K562 (cell line): Measurements from ENCODE around the gene POU2F3. TPM values are rescaled to one million over a fixed set of nuclear protein-coding genes. Genes with fewer than 3 reads are reported as not detected.

ENCODE experiments used
- CHD4 ChIP-seq: fragments of 200-600 bp; sonication (generic); IDR thresholded peaks from 3 replicates; pipeline ENCODE4 v1.6.1; 2012; ENCODE audit warnings: low read depth, mild to moderate bottlenecking, mixed read lengths, low read length, inconsistent platforms; ENCODE audit not compliant: insufficient read depth, insufficient replicate concordance, poor library complexity, severe bottlenecking
- CREBBP ChIP-seq: IDR thresholded peaks from one replicate; pipeline ENCODE4 v1.6.1; 2012; ENCODE audit warnings: low read depth, mild to moderate bottlenecking, control low read depth, inconsistent platforms, low read length
- CTBP1 ChIP-seq: fragments of 450-650 bp; IDR thresholded peaks from 2 replicates; pipeline ENCODE4 v1.6.1; 2016; ENCODE audit warnings: borderline replicate concordance
- ETS2 ChIP-seq: IDR thresholded peaks from 2 replicates; pipeline ENCODE4 v1.6.1; 2016; ENCODE audit warnings: borderline replicate concordance, missing genetic modification characterization, mild to moderate bottlenecking, moderate library complexity, missing compliant biosample characterization; ENCODE audit not compliant: poor library complexity, severe bottlenecking
- MAFK ChIP-seq: IDR thresholded peaks from 2 replicates; pipeline ENCODE4 v1.6.1; 2011; ENCODE audit warnings: low read length, improper control_type of control experiment
- NFATC3 ChIP-seq: fragments of 450-650 bp; IDR thresholded peaks from 2 replicates; pipeline ENCODE4 v1.6.1; 2017; ENCODE audit warnings: mild to moderate bottlenecking
- PCBP1 ChIP-seq: fragments of 200-400 bp; formaldehyde crosslinking; IDR thresholded peaks from 2 replicates; pipeline ENCODE4 v1.6.1; 2018; ENCODE audit warnings: mild to moderate bottlenecking, low read depth, low read length; ENCODE audit not compliant: poor library complexity, severe bottlenecking
- PTRF ChIP-seq: fragments of 450-650 bp; IDR thresholded peaks from 2 replicates; pipeline ENCODE4 v1.6.1; 2016; ENCODE audit warnings: mild to moderate bottlenecking, missing genetic modification characterization, missing compliant biosample characterization
- RFX5 ChIP-seq: IDR thresholded peaks from 2 replicates; pipeline ENCODE4 v1.6.1; 2011; ENCODE audit warnings: low read depth, mild to moderate bottlenecking, improper control_type of control experiment, low read length
- RHOXF2B ChIP-seq: fragments of 250-450 bp; sonication (Bioruptor Pico); conservative IDR thresholded peaks from 2 replicates; pipeline ENCODE4 v1.5.1; 2021
- SNIP1 ChIP-seq: fragments of 450-650 bp; IDR thresholded peaks from 2 replicates; pipeline ENCODE4 v1.7.1; 2017; ENCODE audit warnings: low read depth, mild to moderate bottlenecking
- TSC22D4 ChIP-seq: fragments of 450-650 bp; IDR thresholded peaks from 2 replicates; pipeline ENCODE4 v1.6.1; 2016; ENCODE audit warnings: missing genetic modification characterization, missing biosample characterization, control low read depth
- ZNF12 ChIP-seq: sonication (generic); formaldehyde crosslinking; IDR thresholded peaks from 2 replicates; pipeline ENCODE4 v1.4.0; 2020; ENCODE audit warnings: mild to moderate bottlenecking, missing genetic modification reagents
- ZNF76 ChIP-seq: fragments of 250-450 bp; sonication (Bioruptor Pico); IDR thresholded peaks from 2 replicates; pipeline ENCODE4 v1.4.0; 2020; ENCODE audit warnings: mild to moderate bottlenecking, moderate library complexity, borderline replicate concordance
- ZNF766 ChIP-seq: fragments of 200-800 bp; sonication (Bioruptor generic); conservative IDR thresholded peaks from 2 replicates; pipeline ENCODE4 v1.6.1; 2016; ENCODE audit warnings: missing genetic modification characterization, missing compliant biosample characterization
- ZNF778 ChIP-seq: fragments of 450-650 bp; formaldehyde crosslinking; IDR thresholded peaks from 2 replicates; pipeline ENCODE4 v1.4.0; 2020; ENCODE audit warnings: mild to moderate bottlenecking, moderate library complexity
- ZSCAN29 ChIP-seq: fragments of 450-650 bp; IDR thresholded peaks from 2 replicates; pipeline ENCODE4 v1.6.1; 2017
- polyA plus RNA-seq, 8 experiments: library from polyadenylated mRNA; depleted of rRNA in 4 of 8; stranded (reverse) in 5 of 8; unstranded in 3 of 8; fragments of >200 nt; fragmentation: Nextera tagmentation in 2 of 8; fragmentation: Illumina TruSeq in 1 of 8; extraction: Ambion mirVana in 2 of 8; extraction: Trizol in 1 of 8; gene quantifications; 2 replicates each; pipeline versions ENCODE4 v1.2.1 to v1.2.3, GENCODE V29; 2011 to 2014; ENCODE audit warnings: inconsistent platforms in 1 of 8, missing spikeins in 1 of 8
- total RNA-seq, 7 experiments: library from RNA; depleted of rRNA in 6 of 7; stranded (reverse); fragments of >200 nt in 6 of 7; fragmentation: Illumina TruSeq in 2 of 7; extraction: Trizol in 2 of 7; gene quantifications; 2 replicates each; pipeline versions ENCODE4 v1.2.1 to v1.2.3, GENCODE V29; 2011 to 2021; ENCODE audit warnings: low replicate concordance in 1 of 7
- TF ChIP-seq, protein P1 (sequence below): sonication (generic); formaldehyde crosslinking; IDR thresholded peaks from 2 replicates; pipeline ENCODE4 v1.8.0; 2022; ENCODE audit warnings: mild to moderate bottlenecking, missing genetic modification reagents
- TF ChIP-seq, protein P2 (sequence below): fragments of 450-650 bp; IDR thresholded peaks from 2 replicates; pipeline ENCODE4 v1.6.1; 2014; ENCODE audit warnings: low read depth, mild to moderate bottlenecking, moderate library complexity, borderline replicate concordance
- TF ChIP-seq, protein P3 (sequence below): fragments of 250-450 bp; sonication (Bioruptor Pico); IDR thresholded peaks from 2 replicates; pipeline ENCODE4 v1.6.1; 2021; ENCODE audit warnings: mild to moderate bottlenecking
- TF ChIP-seq, protein P4 (sequence below): fragments of 250-450 bp; sonication (Bioruptor Pico); IDR thresholded peaks from 2 replicates; pipeline ENCODE4 v1.5.0; 2021
- TF ChIP-seq, protein P5 (sequence below): fragments of 450-650 bp; IDR thresholded peaks from one replicate; pipeline ENCODE4 v1.6.1; 2018; ENCODE audit warnings: mild to moderate bottlenecking, moderate library complexity; ENCODE audit not compliant: partially characterized antibody

Gene POU2F3
- total and polyA plus RNA-seq, 9 of the 15 experiments (the other 6 are each of a cell fraction or from before 2014, with no cell fraction given) = not detected

DNA sequence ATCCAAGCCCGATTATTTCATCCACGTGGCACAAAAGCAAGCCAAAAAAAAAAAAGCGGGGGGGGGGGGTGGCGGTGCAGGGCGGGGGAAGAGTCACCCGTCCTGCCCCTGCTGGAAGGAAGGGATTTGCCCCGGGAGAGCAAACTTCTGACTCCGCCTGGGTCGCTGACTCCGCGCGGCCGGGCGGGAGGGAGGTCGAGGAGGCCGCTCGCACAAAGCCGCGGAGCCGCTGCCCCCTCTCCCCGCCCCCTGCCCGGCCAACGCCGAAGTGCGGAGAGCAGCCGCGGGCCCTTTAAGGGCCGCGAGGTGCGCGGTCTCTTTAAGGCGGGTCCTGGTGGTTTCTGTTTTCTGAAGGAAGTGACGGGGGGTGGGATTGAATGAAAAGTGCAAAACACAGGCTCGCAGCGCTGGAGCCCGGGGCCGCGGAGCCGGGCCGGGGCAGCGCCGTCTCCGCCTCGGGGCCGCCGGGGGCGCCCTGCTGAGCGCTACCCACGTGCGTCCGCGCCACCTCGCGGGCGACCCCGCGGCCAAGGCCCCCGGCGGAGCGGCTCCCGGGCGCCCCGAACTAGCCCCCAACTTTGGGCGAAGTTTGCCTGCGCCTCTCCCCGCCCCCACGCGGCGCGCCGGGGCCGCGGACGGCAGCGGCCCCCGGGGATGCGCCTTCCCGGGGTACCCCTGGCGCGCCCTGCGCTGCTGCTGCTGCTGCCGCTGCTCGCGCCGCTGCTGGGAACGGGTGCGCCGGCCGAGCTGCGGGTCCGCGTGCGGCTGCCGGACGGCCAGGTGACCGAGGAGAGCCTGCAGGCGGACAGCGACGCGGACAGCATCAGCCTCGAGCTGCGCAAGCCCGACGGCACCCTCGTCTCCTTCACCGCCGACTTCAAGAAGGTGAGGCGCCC lies 29.1 kb upstream of the POU2F3 start, which contains the start of gene OAF (continued):
- TF ChIP-seq, protein P1, sequence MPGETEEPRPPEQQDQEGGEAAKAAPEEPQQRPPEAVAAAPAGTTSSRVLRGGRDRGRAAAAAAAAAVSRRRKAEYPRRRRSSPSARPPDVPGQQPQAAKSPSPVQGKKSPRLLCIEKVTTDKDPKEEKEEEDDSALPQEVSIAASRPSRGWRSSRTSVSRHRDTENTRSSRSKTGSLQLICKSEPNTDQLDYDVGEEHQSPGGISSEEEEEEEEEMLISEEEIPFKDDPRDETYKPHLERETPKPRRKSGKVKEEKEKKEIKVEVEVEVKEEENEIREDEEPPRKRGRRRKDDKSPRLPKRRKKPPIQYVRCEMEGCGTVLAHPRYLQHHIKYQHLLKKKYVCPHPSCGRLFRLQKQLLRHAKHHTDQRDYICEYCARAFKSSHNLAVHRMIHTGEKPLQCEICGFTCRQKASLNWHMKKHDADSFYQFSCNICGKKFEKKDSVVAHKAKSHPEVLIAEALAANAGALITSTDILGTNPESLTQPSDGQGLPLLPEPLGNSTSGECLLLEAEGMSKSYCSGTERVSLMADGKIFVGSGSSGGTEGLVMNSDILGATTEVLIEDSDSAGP (CRISPR knock-in tag) = peak; percentile 96
- TF ChIP-seq ZNF12 (CRISPR knock-in tag) = no peak
- no peak for TF ChIP-seq ETS2 (tag)
- TF ChIP-seq TSC22D4 (tag) = no peak
- TF ChIP-seq SNIP1 = no peak
- TF ChIP-seq, protein P2, sequence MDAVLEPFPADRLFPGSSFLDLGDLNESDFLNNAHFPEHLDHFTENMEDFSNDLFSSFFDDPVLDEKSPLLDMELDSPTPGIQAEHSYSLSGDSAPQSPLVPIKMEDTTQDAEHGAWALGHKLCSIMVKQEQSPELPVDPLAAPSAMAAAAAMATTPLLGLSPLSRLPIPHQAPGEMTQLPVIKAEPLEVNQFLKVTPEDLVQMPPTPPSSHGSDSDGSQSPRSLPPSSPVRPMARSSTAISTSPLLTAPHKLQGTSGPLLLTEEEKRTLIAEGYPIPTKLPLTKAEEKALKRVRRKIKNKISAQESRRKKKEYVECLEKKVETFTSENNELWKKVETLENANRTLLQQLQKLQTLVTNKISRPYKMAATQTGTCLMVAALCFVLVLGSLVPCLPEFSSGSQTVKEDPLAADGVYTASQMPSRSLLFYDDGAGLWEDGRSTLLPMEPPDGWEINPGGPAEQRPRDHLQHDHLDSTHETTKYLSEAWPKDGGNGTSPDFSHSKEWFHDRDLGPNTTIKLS = peak; percentile 43; the same call in 1 of the 2 replicates
- no peak for TF ChIP-seq NFATC3
- TF ChIP-seq, protein P3, sequence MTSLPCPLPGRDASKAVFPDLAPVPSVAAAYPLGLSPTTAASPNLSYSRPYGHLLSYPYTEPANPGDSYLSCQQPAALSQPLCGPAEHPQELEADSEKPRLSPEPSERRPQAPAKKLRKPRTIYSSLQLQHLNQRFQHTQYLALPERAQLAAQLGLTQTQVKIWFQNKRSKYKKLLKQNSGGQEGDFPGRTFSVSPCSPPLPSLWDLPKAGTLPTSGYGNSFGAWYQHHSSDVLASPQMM (CRISPR knock-in tag) = no peak
- TF ChIP-seq, protein P4, sequence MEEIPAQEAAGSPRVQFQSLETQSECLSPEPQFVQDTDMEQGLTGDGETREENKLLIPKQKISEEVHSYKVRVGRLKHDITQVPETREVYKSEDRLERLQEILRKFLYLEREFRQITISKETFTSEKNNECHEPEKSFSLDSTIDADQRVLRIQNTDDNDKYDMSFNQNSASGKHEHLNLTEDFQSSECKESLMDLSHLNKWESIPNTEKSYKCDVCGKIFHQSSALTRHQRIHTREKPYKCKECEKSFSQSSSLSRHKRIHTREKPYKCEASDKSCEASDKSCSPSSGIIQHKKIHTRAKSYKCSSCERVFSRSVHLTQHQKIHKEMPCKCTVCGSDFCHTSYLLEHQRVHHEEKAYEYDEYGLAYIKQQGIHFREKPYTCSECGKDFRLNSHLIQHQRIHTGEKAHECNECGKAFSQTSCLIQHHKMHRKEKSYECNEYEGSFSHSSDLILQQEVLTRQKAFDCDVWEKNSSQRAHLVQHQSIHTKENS (CRISPR knock-in tag) = no peak
- no peak for TF ChIP-seq CREBBP
- no peak for TF ChIP-seq MAFK
- TF ChIP-seq, protein P5, sequence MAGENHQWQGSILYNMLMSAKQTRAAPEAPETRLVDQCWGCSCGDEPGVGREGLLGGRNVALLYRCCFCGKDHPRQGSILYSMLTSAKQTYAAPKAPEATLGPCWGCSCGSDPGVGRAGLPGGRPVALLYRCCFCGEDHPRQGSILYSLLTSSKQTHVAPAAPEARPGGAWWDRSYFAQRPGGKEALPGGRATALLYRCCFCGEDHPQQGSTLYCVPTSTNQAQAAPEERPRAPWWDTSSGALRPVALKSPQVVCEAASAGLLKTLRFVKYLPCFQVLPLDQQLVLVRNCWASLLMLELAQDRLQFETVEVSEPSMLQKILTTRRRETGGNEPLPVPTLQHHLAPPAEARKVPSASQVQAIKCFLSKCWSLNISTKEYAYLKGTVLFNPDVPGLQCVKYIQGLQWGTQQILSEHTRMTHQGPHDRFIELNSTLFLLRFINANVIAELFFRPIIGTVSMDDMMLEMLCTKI = no peak
- TF ChIP-seq PTRF (tag) = no peak
- TF ChIP-seq ZNF766 (CRISPR knock-in tag) = no peak
- TF ChIP-seq CHD4 = no peak
- no peak for TF ChIP-seq ZNF76
- no peak for TF ChIP-seq RHOXF2B
- TF ChIP-seq PCBP1 = no peak
- no peak for TF ChIP-seq RFX5
- TF ChIP-seq ZSCAN29 = no peak
- TF ChIP-seq ZNF778 (CRISPR knock-in tag) = no peak
- TF ChIP-seq CTBP1 = peak; percentile 70; the same call in 1 of the 2 replicates
